ES-I3 (cell line): ENCODE data around the gene CHAC2.
"Not testable (repeated sequence)": the region's sequence is repeated elsewhere in the genome, so short reads cannot be mapped to it uniquely, and the experiment has no call there.

Source experiments
- H3K36me3 ChIP-seq: 2 replicates; pipeline ENCODE4 v1.6.1; 2013; ENCODE audit warnings: mild to moderate bottlenecking, low read length, control low read depth, moderate library complexity; ENCODE audit not compliant: insufficient read depth
- H3K4me1 ChIP-seq: 2 replicates; pipeline ENCODE4 v1.6.1; 2013; ENCODE audit warnings: mild to moderate bottlenecking, control low read depth, low read length; ENCODE audit not compliant: insufficient read depth
- H3K9ac ChIP-seq: 2 replicates; pipeline ENCODE4 v1.6.1; 2013; ENCODE audit warnings: low read depth, mild to moderate bottlenecking, low read length, moderate library complexity
- H3K9me3 ChIP-seq: 2 replicates; pipeline ENCODE4 v1.6.1; 2013; ENCODE audit warnings: mild to moderate bottlenecking, low read length, moderate library complexity; ENCODE audit not compliant: control insufficient read depth, insufficient read depth

CHAC2 gene

GRCh38 chr2:53767405-53768241 lies at the start of gene CHAC2:
CHAC2 (plus strand) TSS chr2:53767804; CDS start chr2:53767887, 83 bp downstream.
- Histone ChIP-seq H3K4me1 (peaks cover 4% of the 10 kb centered on the region; the same call in 1 of the 2 replicates), H3K36me3 (no peaks in the 10 kb centered on the region; the same call in 1 of the 2 replicates), H3K9ac (peak within 1 kb of the TSS; percentile 91), H3K9me3 (no peaks in the 10 kb centered on the region)

DNA sequence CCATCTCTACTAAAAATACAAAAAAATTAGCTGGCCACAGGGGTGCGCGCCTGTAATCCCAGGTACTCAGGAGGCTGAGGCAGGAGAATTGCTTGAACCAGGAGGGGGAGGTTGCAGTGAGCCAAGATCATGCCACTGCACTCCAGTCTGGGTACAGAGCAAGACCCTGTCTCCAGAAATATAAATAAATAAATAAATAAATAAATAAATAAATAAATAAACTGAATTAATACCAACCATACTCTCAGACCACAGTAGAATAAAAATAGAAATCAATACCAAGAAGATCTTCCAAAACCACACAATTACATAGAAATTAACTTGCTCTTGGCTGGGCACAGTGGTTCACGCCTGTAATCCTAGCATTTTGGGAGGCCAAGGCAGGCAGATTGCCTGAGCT lies 46.7 kb upstream of the CHAC2 start:
- not testable (repeated sequence) for H3K4me1 ChIP-seq, H3K9me3 ChIP-seq, H3K9ac ChIP-seq, H3K36me3 ChIP-seq

DNA sequence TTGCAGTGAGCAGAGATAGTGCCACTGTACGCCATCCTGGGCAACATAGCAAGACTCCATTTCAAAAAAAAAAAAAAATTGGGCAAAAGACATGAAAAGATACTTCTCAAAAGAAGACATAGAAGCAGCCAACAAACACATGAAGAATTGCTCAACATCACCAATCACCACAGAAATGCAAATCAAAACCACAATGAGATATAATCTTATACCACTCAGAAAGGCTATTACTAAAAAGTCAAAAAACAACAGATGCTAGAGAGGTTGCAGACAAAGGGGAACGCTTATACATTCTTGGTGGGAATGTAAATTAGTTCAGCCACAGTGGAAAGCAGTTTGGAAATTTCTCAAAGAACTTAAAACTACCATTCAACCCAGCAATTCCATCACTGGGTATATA lies 43.1 kb upstream of the CHAC2 start:
- Histone ChIP-seq H3K36me3 (no peaks in the 10 kb centered on the region), H3K4me1 (0 out of 2 replicates have a peak, but pooled peaks cover 5% of the 10 kb centered on the region), H3K9me3 (peaks cover 4% of the 10 kb centered on the region), H3K9ac (no peak overlapping the region)

- H3K36me3 ChIP-seq: no peaks in the 10 kb centered on the region
- no peak overlapping the region for H3K9ac ChIP-seq
- no peaks in the 10 kb centered on the region for H3K9me3 ChIP-seq
- H3K4me1 ChIP-seq: 0 out of 2 replicates have a peak, but pooled peaks cover 5% of the 10 kb centered on the region
These were observed 41.9 kb upstream of the CHAC2 start for GRCh38 chr2:53725662-53726061.

- Histone ChIP-seq H3K9me3 (no peaks in the 10 kb centered on the region), H3K9ac (no peak overlapping the region), H3K36me3 (no peaks in the 10 kb centered on the region), H3K4me1 (0 out of 2 replicates have a peak, but pooled peaks cover 5% of the 10 kb centered on the region)
These were observed 39.7 kb upstream of the CHAC2 start for GRCh38 chr2:53727921-53728320.

DNA sequence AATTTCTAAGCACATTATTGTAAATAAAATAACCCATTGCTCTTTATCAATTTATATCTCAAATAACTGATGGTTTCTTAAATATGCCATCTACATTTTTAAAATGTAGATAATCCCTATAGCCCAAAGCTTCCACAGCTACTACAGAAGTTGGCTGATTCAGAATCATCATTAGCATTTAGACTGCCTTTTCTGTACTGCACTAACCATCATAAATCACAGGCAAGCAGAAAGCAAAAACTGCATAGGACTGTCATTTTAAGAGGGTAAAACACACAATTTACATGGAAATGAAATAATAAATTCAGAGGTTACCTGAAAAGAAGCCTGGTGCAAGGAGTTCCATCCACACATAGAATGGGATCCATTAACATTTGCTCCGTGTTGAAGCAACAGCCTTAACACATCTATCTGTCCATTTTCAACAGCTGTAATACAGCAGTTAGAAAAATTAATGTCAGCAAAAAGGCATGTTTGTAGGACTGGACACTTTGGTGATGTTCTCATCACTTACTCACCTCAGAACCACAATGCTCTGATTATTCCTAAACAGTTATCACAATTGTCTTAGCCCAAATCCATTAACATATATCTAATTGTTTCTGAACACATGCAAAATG lies 38.4 kb upstream of the CHAC2 start:
- 0 out of 2 replicates have a peak, but pooled peaks cover 5% of the 10 kb centered on the region for H3K4me1 ChIP-seq
- H3K9me3 ChIP-seq: no peaks in the 10 kb centered on the region
- no peak overlapping the region for H3K9ac ChIP-seq
- H3K36me3 ChIP-seq: no peaks in the 10 kb centered on the region

DNA sequence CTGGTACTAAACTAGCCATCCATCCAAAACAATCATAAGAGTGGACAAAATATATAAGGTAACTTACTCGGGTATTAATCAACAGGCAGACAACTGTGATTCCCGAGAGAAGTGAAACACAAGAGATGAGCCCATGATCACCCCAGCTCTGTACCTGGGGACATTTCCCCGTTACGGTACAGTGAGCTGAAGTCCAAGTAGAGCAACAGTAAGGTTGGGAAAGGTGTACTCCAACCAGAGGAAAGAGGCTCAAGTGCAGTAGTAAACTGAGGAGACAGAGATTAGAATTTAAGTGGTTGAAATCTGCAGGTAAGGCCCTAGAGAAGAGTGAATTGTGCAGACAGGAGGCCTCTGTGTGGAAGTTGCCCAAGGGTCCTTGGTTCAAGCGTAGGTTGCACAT lies 30.5 kb upstream of the CHAC2 start:
- Histone ChIP-seq H3K9ac (no peak overlapping the region), H3K36me3 (no peaks in the 10 kb centered on the region), H3K9me3 (no peaks in the 10 kb centered on the region), H3K4me1 (no peaks in the 10 kb centered on the region)

GRCh38 chr2:53739032-53739431 lies 28.6 kb upstream of the CHAC2 start:
- Histone ChIP-seq H3K9me3 (no peaks in the 10 kb centered on the region), H3K4me1 (no peaks in the 10 kb centered on the region), H3K9ac (no peak overlapping the region), H3K36me3 (no peaks in the 10 kb centered on the region)

DNA sequence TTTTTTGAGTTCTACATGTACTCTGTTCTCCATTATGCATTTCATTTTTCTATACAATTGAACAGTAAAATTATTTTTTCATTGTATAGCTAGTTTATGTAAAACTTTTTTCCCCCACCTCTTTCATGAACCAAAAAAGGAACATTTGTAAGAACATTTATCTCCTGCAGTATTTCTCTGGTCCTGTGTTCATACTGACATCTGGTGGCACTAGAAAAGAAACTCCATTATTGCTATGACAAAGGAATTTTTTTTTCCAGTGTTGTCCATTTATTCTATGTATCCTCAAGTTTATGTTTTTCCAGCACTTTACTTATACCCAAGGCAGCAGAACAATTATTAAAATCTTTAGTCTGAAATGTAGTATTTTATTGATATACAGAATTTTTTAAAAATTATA lies 27.4 kb upstream of the CHAC2 start:
- no peaks in the 10 kb centered on the region for H3K9me3 ChIP-seq
- H3K4me1 ChIP-seq: no peaks in the 10 kb centered on the region
- H3K36me3 ChIP-seq: no peaks in the 10 kb centered on the region; the same call in 1 of the 2 replicates
- H3K9ac ChIP-seq: no peak overlapping the region

GRCh38 chr2:53744395-53745065 lies 23.1 kb upstream of the CHAC2 start:
- H3K9me3 ChIP-seq: no peaks in the 10 kb centered on the region
- no peak overlapping the region for H3K9ac ChIP-seq
- no peaks in the 10 kb centered on the region; the same call in 1 of the 2 replicates for H3K36me3 ChIP-seq
- H3K4me1 ChIP-seq: no peaks in the 10 kb centered on the region

GRCh38 chr2:53750041-53750768 lies 17.4 kb upstream of the CHAC2 start:
- Histone ChIP-seq H3K9ac (no peak overlapping the region), H3K9me3 (no peaks in the 10 kb centered on the region)

GRCh38 chr2:53751728-53752127 lies 15.9 kb upstream of the CHAC2 start:
- Histone ChIP-seq H3K9ac (no peak overlapping the region), H3K36me3 (0 out of 2 replicates have a peak, but pooled peaks cover 3% of the 10 kb centered on the region), H3K9me3 (no peaks in the 10 kb centered on the region), H3K4me1 (peaks cover 6% of the 10 kb centered on the region; the same call in 1 of the 2 replicates)

More at GRCh38 chr2:53750041-53750768, 17.4 kb upstream of the CHAC2 start:
- peaks cover 6% of the 10 kb centered on the region; the same call in 1 of the 2 replicates for H3K4me1 ChIP-seq
- no peaks in the 10 kb centered on the region; the same call in 1 of the 2 replicates for H3K36me3 ChIP-seq

- Histone ChIP-seq H3K9ac (no peak overlapping the region), H3K9me3 (no peaks in the 10 kb centered on the region)
These were observed 15.2 kb upstream of the CHAC2 start for GRCh38 chr2:53752385-53752784.

GRCh38 chr2:53753041-53753440 lies 14.6 kb upstream of the CHAC2 start:
- Histone ChIP-seq H3K9me3 (no peaks in the 10 kb centered on the region), H3K4me1 (peaks cover 6% of the 10 kb centered on the region; the same call in 1 of the 2 replicates), H3K9ac (no peak overlapping the region), H3K36me3 (0 out of 2 replicates have a peak, but pooled peaks cover 3% of the 10 kb centered on the region)

More at GRCh38 chr2:53752385-53752784, 15.2 kb upstream of the CHAC2 start:
- 0 out of 2 replicates have a peak, but pooled peaks cover 3% of the 10 kb centered on the region for H3K36me3 ChIP-seq
- H3K4me1 ChIP-seq: peaks cover 6% of the 10 kb centered on the region; the same call in 1 of the 2 replicates
